GM19025 (cell line): ENCODE measurements around the gene RASGRP3.

Experiments
- ATAC-seq: cut with Tn5 transposase; IDR thresholded peaks from one replicate; pipeline ENCODE4 v1.9.1; 2021; ENCODE audit warnings: mild to moderate bottlenecking, low read depth, moderate library complexity; ENCODE audit not compliant: unreplicated experiment

RASGRP3 gene

GRCh38 chr2:33561872-33562271 is 85.4 kb downstream of the RASGRP3 start:
- ATAC-seq: no peak

GRCh38 chr2:33570681-33571080 is 94.2 kb downstream of the RASGRP3 start:
- ATAC-seq: no peak

DNA sequence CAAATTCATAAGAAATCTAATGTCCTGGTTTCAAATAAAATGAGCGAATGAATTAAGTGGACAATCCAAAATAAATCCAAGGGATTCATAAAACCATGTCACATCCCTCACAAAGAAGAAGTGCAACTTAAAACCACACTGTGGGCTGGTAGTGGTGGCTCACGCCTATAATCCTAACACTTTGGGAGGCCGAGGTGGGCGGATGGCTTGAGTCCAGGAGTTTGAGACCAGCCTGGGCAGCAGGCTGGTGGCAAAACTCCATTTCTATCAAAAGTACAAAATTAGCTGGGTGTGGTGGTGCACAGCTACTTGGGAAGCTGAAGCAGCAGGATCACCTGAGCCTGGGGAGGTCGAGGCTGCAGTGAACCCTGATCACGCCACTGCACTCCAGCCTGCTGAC is 97.2 kb downstream of the RASGRP3 start:
- no peak for ATAC-seq

DNA sequence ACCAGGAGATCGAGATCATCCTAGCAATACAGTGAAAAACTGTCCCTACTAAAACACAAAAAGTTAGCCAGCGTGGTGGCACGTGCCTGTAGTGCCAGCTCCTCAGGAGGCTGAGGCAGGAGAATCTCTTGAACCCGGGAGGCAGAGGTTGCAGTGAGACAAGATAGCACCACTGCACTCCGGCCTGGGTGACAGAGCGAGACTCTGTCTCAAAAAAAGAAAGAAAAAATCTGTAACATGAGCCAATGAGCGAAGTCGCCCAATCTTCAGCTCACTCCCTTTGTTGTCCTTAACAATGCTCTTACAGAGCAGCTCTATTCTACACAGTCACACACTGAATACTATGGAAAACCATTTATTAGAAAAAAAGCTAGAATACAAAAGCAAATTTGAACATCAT is 100.6 kb downstream of the RASGRP3 start:
- no peak for ATAC-seq

GRCh38 chr2:33577668-33578067 is 101.2 kb downstream of the RASGRP3 start:
- no peak for ATAC-seq

DNA sequence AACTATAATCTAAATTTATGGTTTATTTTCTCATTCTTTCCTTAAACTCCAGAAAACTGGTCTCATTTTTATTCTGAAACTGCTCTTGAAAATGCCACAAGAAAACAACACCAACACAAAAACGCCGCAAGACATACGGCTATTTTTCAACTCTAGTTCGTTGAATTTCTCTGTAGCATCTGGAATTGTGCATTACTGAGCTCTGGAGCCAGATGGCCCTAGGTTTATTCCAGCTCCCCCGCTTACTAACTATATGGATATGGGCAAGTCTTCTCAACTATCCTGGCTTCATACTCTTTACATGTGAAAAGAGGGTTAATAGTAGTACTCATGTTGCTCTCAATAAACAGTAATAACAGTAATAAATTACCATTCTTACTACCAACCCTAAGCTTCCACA is 102.8 kb downstream of the RASGRP3 start:
- no peak for ATAC-seq

DNA sequence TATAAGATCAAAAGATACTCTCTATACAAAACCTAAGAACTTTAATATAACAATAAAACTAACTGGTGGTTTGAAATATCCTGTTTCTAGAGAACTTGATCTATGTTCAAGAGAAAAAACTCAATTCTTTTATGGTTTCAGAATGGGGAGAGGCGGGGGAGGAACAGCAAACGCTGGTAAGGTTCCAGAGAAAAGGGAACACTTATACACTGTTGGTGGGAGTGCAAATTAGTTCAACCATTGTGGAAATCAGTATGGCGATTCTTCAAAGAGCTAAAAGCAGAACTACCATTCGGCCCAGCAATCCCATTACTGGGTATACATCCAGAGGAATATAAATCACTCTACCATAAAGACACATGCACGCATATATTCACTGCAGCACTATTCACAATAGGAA is 105.4 kb downstream of the RASGRP3 start:
- ATAC-seq: no peak

DNA sequence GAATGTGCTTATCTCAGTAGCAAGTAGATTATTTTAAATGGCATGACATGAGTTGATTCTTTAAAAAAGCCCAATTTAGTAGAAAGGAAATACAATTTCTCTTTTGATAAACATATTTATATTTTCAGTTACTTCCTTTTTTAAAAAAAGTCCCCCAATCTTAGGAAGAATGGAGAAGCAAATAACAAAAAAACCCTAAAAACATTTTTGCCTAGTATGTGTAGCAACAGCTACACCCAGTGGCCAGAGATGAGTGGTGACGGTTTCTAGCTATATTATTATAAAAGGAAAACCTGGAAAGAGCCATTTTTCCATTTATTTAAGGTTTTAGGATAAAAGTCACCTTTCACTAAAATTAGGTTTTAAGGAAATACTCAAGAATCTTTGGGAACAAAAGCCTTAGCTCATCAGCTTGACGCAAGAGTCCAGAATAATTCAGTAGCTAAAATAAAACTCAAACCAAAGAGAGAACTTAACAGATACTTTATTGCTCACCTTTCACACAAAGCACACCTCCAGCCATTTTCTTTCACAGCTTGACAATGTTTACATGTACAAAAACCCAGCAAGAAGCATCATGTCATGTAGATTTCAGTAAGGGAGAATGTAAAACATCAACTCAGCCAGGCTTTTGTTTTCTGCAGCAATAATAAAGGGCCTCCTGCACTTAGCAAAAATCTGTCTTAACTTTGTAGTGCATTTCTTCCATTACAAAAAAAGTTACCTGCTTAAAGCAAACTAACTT is 106.9 kb downstream of the RASGRP3 start:
- no peak for ATAC-seq

DNA sequence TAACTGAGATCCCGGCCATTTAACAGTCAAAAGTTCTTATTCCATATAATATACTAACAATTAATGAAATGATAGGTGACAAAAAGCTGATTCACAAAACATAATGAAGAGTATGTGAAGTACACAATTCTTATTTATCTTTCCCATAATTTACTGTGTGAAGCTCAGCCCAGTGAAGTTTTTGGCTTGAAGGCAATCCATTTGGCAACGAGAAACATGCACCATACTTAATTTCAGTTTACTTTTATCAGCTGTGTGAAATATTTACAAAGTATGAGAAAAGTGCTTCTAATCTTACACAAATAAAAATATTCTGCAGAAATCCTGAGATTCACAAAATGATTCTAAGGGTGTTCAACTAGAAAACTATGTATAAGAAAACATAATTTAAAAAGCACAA is 110.3 kb downstream of the RASGRP3 start:
- ATAC-seq: no peak

- no peak for ATAC-seq
These were observed 111.8 kb downstream of the RASGRP3 start for GRCh38 chr2:33588232-33588631.

DNA sequence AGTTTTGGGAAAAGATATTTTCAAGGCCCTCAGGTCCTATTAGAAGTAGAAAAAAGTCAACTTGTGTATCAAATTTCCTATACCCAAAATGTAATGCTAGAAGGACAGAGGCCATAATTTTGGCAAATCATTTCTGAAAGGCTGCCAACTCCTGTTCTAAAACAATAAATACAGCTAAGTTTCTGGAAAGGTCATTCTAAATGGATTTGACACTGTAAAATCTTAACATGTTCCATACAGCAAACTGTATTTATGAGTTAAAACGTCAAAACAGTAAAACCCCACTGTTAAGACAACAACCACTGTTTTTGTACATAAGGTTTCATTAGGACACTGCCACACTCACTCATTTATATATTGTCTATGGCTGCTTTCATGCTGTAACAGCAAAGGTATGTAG is 113.0 kb downstream of the RASGRP3 start:
- ATAC-seq: no peak

GRCh38 chr2:33595385-33595784 is 118.9 kb downstream of the RASGRP3 start:
- no peak for ATAC-seq

GRCh38 chr2:33597026-33597425 is 120.6 kb downstream of the RASGRP3 start:
- no peak for ATAC-seq

DNA sequence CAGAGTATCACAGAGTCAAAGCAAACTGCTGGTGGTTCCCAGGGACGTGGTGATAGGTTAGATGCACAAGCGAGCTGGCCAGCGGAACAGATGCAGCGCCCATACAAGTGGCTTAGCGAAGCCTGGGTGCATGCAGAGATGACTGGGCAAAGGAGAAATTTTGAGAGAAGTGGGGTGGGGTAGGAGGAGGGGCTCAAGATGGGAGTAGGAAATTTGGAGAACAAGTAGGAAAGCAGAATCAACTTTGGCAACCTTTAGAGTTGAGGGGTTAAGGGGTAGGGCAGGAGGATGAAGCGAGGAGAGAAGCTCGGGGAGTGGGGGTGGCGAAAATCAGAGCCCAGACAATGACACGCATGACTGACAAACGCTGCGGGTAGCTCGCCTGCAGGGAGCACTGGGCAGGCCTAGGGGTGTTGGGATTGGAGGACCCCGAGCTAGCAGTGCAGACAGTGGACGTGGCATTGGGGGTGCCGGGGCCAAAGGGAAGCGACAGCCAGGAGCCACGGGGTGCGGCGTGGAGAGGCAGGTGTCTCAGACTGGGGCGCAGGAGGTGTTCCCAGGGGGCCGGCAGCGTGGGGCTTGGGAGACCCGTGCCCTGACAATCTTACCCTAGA is 122.2 kb downstream of the RASGRP3 start:
- peak; percentile 42 for ATAC-seq

- ATAC-seq: peak; percentile 88
These were observed 122.9 kb downstream of the RASGRP3 start, which contains the start of gene FAM98A for GRCh38 chr2:33599175-33599942. Gene FAM98A (minus strand): TSS chr2:33599299. CDS start chr2:33599221, 78 bp downstream.

DNA sequence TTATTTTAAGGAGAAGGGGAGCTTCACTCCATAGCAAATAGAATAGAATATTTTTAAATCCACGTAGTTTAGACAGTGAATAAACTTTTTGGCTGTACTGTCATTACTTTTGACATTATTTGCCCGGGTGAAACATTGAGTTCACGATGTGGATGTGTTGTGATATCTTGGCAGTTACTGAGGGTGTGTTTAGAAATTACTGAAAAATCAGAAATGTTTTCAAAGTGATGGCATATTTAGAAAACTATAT is 123.4 kb downstream of the RASGRP3 start:
- no peak for ATAC-seq

GRCh38 chr2:33602201-33602830 is 125.9 kb downstream of the RASGRP3 start:
- no peak for ATAC-seq

DNA sequence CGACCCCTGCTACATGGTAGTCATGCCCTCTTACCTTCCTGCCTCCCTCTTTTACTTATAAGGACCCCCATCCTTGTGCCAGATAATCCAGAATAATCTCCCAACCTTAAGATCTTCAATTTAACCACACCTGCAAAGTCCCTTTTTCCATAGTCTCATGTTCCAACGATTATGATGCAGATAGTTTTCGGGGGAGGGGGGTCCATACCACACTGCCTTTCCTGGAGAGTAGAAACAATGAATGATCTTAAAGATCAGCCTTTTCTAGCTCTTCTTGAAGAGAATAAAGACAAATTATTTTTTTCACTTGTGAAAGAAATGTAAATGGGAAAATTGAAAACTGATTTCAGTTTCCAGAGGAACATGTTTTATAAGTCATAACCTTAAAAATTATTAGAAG is 127.0 kb downstream of the RASGRP3 start:
- ATAC-seq: no peak

- ATAC-seq: no peak
These were observed 128.6 kb downstream of the RASGRP3 start for GRCh38 chr2:33605056-33605455.

DNA sequence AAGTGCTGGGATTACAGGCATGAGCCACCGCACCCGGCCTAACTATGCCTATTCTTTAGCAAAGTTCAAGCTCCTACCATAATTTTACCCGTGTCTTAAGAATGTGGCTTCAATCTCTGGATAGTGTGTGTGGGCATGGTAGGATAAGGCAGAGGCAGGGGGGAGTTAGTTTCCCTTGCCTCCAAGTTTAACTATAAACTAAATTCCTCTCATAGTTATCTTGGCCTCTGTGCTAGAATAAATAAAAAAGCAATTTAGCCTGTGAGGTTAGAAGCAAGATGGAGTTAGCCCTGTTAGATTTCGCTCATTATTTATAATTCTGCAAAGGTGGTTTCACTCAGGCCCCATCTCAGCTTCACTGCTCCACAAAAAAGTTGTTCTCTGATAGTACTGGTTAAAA is 129.7 kb downstream of the RASGRP3 start:
- ATAC-seq: no peak

DNA sequence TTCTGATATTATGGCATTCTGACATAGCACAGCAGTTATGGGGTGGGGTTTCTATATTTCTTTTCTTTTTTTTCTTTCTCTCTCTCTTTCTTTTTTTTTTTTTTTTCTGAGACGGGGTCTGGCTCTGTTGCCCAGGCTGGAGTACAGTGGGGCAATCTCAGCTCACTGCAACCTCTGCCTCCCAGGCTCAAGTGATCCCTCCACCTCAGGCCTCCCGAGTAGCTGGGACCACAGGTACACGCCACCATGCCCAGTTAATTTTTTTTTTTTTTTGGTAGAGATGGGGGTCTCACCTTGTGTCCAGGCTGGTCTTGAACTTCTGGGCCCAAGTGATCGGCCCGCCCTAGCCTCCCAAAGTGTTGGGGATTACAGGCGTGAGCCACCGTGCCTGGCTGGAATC is 130.2 kb downstream of the RASGRP3 start:
- no peak for ATAC-seq
